SJSA1 (cell line): ENCODE results near the gene IL22. TPM values are rescaled to one million over a fixed set of nuclear protein-coding genes. Genes with fewer than 3 reads are reported as not detected.

Source experiments
- DNase-seq, 2 experiments: peaks; one replicate each; pipeline ENCODE4 v3.0.0-alpha.2; 2015 to 2020; ENCODE audit warnings: low spot score in 2 of 2, low read depth in 1 of 2
- H3K27ac ChIP-seq: fragments of 250-450 bp; sonication (Bioruptor Pico); 2 replicates; pipeline ENCODE4 v1.5.1; 2020; ENCODE audit warnings: mild to moderate bottlenecking, moderate library complexity
- H3K27me3 ChIP-seq: fragments of 250-450 bp; sonication (Bioruptor Pico); replicated peaks from 2 replicates; pipeline ENCODE4 v1.5.1; 2020; ENCODE audit warnings: mild to moderate bottlenecking, moderate library complexity
- H3K36me3 ChIP-seq: fragments of 250-450 bp; sonication (Bioruptor Pico); 2 replicates; pipeline ENCODE4 v1.5.1; 2020; ENCODE audit warnings: mild to moderate bottlenecking
- H3K4me1 ChIP-seq: fragments of 250-450 bp; sonication (Bioruptor Pico); replicated peaks from 2 replicates; pipeline ENCODE4 v1.6.1; 2021; ENCODE audit warnings: mild to moderate bottlenecking
- H3K4me3 ChIP-seq: fragments of 250-450 bp; sonication (Bioruptor Pico); 2 replicates; pipeline ENCODE4 v1.5.1; 2020; ENCODE audit warnings: mild to moderate bottlenecking
- H3K9me3 ChIP-seq: fragments of 250-450 bp; sonication (Bioruptor Pico); replicated peaks from 2 replicates; pipeline ENCODE4 v1.5.1; 2020; ENCODE audit warnings: mild to moderate bottlenecking
- total RNA-seq: library from RNA; depleted of rRNA; stranded (reverse); fragments of >200 nt; shearing (Covaris generic); gene quantifications from 2 replicates; pipeline ENCODE4 v1.2.3, GENCODE V29; 2014

IL22 gene
- total RNA-seq, 1 experiment from 2014 or later = not detected

- Histone ChIP-seq H3K27me3 (no peaks in the 10 kb centered on the region), H3K36me3 (no peaks in the 10 kb centered on the region), H3K4me1 (no peaks in the 10 kb centered on the region), H3K27ac (no peak overlapping the region), H3K4me3 (no peak overlapping the region), H3K9me3 (no peaks in the 10 kb centered on the region)
- no peak for DNase-seq
Observed at GRCh38 chr12:68250454-68250853, 3.0 kb downstream of the IL22 start.

GRCh38 chr12:68247785-68248184 is 5.6 kb downstream of the IL22 start:
- H3K4me1 ChIP-seq = no peaks in the 10 kb centered on the region
- no peak overlapping the region for H3K27ac ChIP-seq
- H3K36me3 ChIP-seq = no peaks in the 10 kb centered on the region
- H3K27me3 ChIP-seq = no peaks in the 10 kb centered on the region
- no peak for DNase-seq
- H3K4me3 ChIP-seq = no peak overlapping the region
- no peaks in the 10 kb centered on the region for H3K9me3 ChIP-seq

- Histone ChIP-seq H3K27me3 (no peaks in the 10 kb centered on the region), H3K9me3 (no peaks in the 10 kb centered on the region), H3K4me3 (no peak overlapping the region), H3K36me3 (no peaks in the 10 kb centered on the region), H3K27ac (no peak overlapping the region), H3K4me1 (no peaks in the 10 kb centered on the region)
- no peak for DNase-seq
Observed at GRCh38 chr12:68246350-68246749, 7.1 kb downstream of the IL22 start.

- no peaks in the 10 kb centered on the region for H3K27me3 ChIP-seq
- no peak for DNase-seq
- no peaks in the 10 kb centered on the region for H3K4me1 ChIP-seq
- no peaks in the 10 kb centered on the region for H3K9me3 ChIP-seq
- H3K4me3 ChIP-seq = no peak overlapping the region
- H3K27ac ChIP-seq = no peak overlapping the region
- no peaks in the 10 kb centered on the region for H3K36me3 ChIP-seq
Observed at GRCh38 chr12:68245180-68246021, 8.0 kb downstream of the IL22 start.

GRCh38 chr12:68242777-68243176 is 10.6 kb downstream of the IL22 start:
- Histone ChIP-seq H3K9me3 (no peaks in the 10 kb centered on the region), H3K4me1 (no peaks in the 10 kb centered on the region), H3K27ac (no peak overlapping the region), H3K27me3 (no peaks in the 10 kb centered on the region), H3K4me3 (no peak overlapping the region), H3K36me3 (no peaks in the 10 kb centered on the region)
- no peak for DNase-seq

- Histone ChIP-seq H3K27me3 (no peaks in the 10 kb centered on the region), H3K27ac (no peak overlapping the region), H3K36me3 (no peaks in the 10 kb centered on the region), H3K4me3 (no peak overlapping the region), H3K4me1 (no peaks in the 10 kb centered on the region; the same call in 1 of the 2 replicates), H3K9me3 (no peaks in the 10 kb centered on the region)
- no peak for DNase-seq
Observed at GRCh38 chr12:68240975-68241374, 12.4 kb downstream of the IL22 start.

- Histone ChIP-seq H3K27ac (no peak overlapping the region), H3K4me3 (no peak overlapping the region), H3K27me3 (0 out of 2 replicates have a peak, but pooled peaks cover 2% of the 10 kb centered on the region), H3K4me1 (no peaks in the 10 kb centered on the region; the same call in 1 of the 2 replicates), H3K9me3 (no peaks in the 10 kb centered on the region), H3K36me3 (no peaks in the 10 kb centered on the region)
- no peak for DNase-seq
Observed at GRCh38 chr12:68240079-68240478, 13.3 kb downstream of the IL22 start.

GRCh38 chr12:68239309-68239982 is 14.0 kb downstream of the IL22 start:
- Histone ChIP-seq H3K9me3 (no peaks in the 10 kb centered on the region), H3K27me3 (0 out of 2 replicates have a peak, but pooled peaks cover 2% of the 10 kb centered on the region), H3K4me3 (no peak overlapping the region), H3K36me3 (no peaks in the 10 kb centered on the region), H3K4me1 (no peaks in the 10 kb centered on the region; the same call in 1 of the 2 replicates), H3K27ac (no peak overlapping the region)
- no peak for DNase-seq

- H3K27ac ChIP-seq = no peak overlapping the region
- no peak overlapping the region for H3K4me3 ChIP-seq
Observed at GRCh38 chr12:68237619-68238018, 15.8 kb downstream of the IL22 start.

GRCh38 chr12:68237078-68237477 is 16.3 kb downstream of the IL22 start:
- H3K27ac ChIP-seq = no peak overlapping the region
- H3K4me3 ChIP-seq = no peak overlapping the region
- no peak for DNase-seq

More at GRCh38 chr12:68237619-68238018, 15.8 kb downstream of the IL22 start:
- peaks cover 3% of the 10 kb centered on the region; the same call in 1 of the 2 replicates for H3K27me3 ChIP-seq
- no peaks in the 10 kb centered on the region for H3K9me3 ChIP-seq
- DNase-seq = no peak
- no peaks in the 10 kb centered on the region for H3K36me3 ChIP-seq
- no peaks in the 10 kb centered on the region; the same call in 1 of the 2 replicates for H3K4me1 ChIP-seq

GRCh38 chr12:68236421-68237059 is 16.9 kb downstream of the IL22 start:
- Histone ChIP-seq H3K4me3 (no peak overlapping the region), H3K36me3 (no peaks in the 10 kb centered on the region), H3K27ac (no peak overlapping the region), H3K27me3 (peaks cover 7% of the 10 kb centered on the region; the same call in 1 of the 2 replicates), H3K9me3 (no peaks in the 10 kb centered on the region), H3K4me1 (no peaks in the 10 kb centered on the region; the same call in 1 of the 2 replicates)
- no peak for DNase-seq

More at GRCh38 chr12:68237078-68237477, 16.3 kb downstream of the IL22 start:
- Histone ChIP-seq H3K27me3 (peaks cover 7% of the 10 kb centered on the region; the same call in 1 of the 2 replicates), H3K9me3 (no peaks in the 10 kb centered on the region), H3K4me1 (no peaks in the 10 kb centered on the region; the same call in 1 of the 2 replicates), H3K36me3 (no peaks in the 10 kb centered on the region)

- no peak overlapping the region for H3K27ac ChIP-seq
- no peaks in the 10 kb centered on the region; the same call in 1 of the 2 replicates for H3K4me1 ChIP-seq
Observed at GRCh38 chr12:68235576-68235975, 17.8 kb downstream of the IL22 start.

GRCh38 chr12:68234140-68234539 is 19.3 kb downstream of the IL22 start:
- H3K4me3 ChIP-seq = no peak overlapping the region
- no peaks in the 10 kb centered on the region; the same call in 1 of the 2 replicates for H3K4me1 ChIP-seq
- H3K27me3 ChIP-seq = peaks cover 7% of the 10 kb centered on the region; the same call in 1 of the 2 replicates
- no peak overlapping the region for H3K27ac ChIP-seq
- no peak for DNase-seq
- H3K36me3 ChIP-seq = no peaks in the 10 kb centered on the region
- H3K9me3 ChIP-seq = no peaks in the 10 kb centered on the region

More at GRCh38 chr12:68235576-68235975, 17.8 kb downstream of the IL22 start:
- H3K9me3 ChIP-seq = no peaks in the 10 kb centered on the region
- no peak overlapping the region for H3K4me3 ChIP-seq
- DNase-seq = no peak
- peaks cover 7% of the 10 kb centered on the region; the same call in 1 of the 2 replicates for H3K27me3 ChIP-seq
- H3K36me3 ChIP-seq = no peaks in the 10 kb centered on the region
